GF-D8 (cell line): Measurements from ENCODE around the gene MYB.

ENCODE experiments used
- DNase-seq: peaks from one replicate; lab custom pipeline; 2025; lab: John Stamatoyannopoulos, UW

Gene MYB

DNA sequence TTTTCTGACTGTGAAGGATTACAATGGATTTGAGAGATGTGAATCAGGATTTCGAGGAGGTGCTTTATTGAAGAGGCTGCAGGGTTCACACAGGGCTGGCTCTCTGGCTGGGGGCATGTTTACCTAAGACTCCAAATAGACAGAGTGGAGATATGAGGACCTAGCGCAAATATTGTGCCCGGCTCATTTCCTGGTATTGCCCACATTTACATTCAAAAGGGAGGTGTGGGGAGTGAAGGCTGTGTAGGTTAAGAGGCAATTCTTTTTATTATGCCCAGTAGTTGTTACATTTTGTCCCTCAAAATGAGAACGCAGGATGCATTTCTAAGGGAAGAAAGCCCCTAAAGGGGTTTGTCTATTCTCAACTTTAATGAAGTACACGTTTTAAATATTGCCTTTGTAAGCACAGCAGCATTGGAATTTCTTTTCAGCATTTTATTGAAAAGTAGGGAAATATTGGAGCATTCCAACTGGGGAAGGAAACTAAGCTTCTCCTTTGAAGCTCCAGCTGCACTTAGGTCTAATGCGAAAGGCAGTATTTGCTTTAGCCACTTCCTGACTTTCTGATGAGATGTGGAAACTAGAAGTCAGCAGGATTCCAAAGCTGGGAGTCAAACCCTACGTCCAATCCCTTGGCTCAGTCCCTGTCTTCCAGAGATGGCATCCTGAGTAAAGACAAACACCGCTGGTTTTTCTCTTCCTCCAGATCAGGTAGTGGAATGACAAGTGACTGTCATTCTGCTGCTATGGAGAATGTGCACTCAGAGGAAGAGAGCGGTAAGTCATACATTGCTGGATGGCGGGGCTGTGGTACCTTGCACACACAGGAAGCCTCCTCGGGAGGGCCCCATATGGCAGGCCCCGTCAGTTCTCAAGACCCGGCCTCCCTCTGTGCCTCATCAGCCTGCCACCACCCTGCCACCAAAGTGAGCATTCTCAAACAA, 70.7 kb downstream of the MYB start:
- DNase-seq, result no peak

DNA sequence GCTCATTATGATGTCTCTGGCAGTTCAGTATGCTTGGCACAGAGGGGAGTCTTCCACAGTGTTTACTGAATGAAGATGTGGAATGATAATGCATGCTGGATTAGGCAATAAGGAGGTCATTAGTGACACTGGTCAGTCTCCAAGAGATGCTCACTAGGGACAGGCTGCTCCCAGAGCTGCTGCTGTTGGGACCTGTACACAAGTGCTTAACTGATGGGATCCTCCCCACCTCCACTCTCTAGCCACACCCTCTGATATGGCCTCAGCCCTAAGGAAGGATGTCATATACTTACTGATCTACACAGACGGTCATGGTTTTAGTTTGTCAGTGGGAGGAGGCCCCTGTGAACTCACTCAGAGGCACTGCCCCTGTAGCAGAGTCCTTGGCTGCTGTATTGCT, 73.4 kb downstream of the MYB start:
- DNase-seq, result no peak

GRCh38 chr6:135256866-135257265, 75.8 kb downstream of the MYB start:
- DNase-seq, result no peak

DNA sequence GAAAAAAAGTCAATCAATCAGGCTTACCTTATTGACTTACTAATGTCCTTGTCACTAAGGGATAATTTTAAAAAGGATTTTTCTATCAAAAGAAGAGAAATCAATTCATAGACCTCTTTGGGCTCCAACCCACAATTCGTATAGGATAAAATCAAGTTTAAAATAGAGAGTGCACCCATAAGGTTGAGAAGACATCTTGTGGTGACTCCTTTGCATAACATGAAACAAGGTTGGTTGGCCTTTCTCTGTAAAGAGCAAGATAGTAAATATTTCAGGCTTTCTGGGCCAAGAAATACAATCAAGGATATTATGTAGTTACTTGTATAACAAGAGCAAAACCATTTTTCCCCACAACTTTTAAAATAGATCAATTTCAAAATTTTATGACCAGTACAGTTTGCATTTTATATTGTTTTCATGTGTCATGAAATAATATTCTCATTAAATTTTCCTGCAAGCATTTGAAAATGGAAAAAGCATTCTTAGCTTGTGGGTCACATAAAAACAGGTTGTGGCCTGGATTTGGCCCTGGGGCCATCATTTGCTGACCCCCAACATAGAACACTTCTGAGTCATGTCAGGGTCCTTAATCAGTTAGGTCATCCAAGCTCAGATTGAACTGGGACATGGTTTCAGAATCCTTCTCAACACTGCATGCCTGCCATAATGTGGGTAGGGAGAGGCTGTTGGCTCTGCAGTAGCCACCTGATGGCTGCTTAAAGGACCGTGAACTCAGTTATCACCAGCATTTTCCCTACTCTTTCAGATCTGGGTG, 76.7 kb downstream of the MYB start:
- DNase-seq, result no peak

DNA sequence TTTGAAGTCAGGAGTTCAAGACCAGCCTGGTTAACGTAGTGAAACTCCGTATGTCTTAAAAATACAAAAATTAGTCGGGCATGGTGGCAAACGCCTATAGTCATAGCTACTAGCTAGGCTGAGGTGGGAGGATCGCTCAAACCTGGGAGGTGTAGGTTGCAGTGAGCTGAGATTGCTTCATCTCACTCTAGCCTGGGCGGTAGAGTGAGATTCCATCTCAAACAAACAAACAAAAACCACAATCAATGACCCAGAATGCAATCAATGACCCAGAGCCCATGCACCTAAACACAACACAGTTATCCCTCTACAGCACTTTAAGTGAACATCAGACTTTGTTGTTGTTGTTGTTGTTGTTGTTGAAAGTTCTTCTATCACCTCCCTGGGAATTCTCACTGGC, 77.9 kb downstream of the MYB start:
- DNase-seq, result no peak

GRCh38 chr6:135260612-135261011, 79.5 kb downstream of the MYB start:
- DNase-seq, result no peak

DNA sequence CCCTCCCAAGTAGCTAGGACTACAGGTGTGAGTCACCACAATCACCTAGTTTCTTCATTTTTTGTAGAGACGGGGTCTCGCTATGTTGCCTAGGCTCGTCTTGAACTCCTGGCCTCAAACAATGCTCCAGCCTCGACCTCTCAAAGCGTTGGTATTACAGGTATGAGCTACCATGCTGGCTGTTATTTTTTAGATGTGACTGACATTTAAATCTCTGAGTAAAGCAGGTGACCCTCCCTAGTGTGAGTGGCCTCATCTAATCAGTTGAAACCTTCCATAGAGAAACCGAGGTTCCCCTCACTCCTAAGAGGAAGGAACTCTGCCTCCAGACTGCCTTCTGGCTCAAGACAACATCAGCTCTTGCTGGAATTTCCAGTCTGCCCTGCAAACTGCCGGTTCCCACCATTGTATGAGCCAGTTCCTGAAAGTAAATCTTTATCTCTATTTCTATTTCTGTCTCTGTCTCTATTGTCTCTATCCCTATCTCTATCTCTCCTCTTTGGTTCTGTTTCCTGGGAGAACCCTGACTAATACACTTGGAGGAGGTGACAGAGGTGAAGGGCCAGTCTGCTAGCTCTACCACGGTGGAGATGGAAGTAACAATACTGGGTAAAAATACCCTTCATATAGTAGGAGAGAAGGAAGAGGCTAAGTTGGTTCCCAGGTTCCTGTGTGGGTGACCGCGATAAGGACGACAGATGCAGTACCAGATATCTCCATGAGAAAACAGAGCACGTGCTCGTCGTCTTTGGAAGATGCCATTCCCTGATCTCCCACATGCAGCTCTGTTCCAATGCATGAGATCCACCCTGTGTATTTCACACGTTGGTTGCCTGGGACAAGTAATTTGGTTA, 81.0 kb downstream of the MYB start:
- DNase-seq, result peak; percentile 63

GRCh38 chr6:135265278-135265677, 84.2 kb downstream of the MYB start:
- no peak for DNase-seq

DNA sequence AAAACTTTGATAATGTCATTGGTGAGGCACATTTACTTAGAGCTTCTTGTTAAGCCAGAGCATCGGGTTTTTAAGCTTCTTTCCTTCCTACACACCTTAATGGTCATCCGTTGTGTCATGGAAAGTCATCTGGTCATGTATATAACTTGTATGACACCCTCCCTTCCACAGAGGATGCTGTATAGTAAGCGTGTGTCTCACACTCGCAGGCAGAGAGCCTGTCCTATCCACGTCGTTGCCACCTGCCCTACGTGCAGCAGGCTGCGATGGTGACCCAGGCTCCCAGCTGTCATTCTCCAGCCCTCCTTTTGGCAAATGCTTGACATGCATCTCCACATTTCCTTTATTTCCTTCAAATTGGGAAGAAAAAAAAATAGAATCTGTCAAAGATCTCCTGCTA, 85.6 kb downstream of the MYB start:
- no peak for DNase-seq

DNA sequence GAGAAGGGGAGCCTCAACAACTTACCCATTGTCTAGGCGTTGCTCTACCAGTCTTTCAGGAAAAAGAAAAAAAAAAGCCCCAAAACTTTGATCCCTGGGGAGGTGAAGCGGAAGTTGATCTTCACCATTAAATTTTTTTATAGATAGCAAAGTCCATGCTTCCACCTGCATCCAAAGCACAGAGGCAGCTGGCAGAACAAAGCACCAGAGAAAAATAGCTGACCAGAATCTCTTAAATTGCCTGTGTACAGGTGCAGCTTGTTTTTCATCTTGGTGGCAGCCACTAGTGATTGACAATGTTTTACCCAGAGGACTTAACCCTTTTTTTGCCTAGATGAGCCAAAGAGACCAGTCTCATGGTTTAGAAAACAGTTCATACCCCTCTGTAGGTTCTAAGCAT, 86.0 kb downstream of the MYB start:
- DNase-seq, result peak; percentile 39

DNA sequence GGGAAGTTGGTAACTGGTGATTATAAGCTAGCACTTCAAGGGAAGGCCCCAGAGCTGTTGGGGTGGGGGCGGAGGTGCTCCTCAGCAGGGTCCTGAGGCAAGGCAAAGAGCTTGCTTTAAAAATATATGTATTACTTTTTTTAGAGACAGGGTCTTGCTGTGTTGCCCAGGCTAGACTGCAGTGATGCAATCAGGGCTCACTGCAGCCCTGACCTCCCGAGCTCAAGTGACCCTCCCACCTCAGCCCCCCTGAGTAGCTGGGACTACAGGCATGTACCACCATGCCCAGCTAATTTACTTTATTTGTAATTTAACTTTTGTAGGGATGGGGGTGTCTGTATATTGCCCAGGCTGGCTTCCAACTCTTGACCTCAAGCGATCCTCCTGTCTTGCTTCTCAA, 87.2 kb downstream of the MYB start:
- no peak for DNase-seq

DNA sequence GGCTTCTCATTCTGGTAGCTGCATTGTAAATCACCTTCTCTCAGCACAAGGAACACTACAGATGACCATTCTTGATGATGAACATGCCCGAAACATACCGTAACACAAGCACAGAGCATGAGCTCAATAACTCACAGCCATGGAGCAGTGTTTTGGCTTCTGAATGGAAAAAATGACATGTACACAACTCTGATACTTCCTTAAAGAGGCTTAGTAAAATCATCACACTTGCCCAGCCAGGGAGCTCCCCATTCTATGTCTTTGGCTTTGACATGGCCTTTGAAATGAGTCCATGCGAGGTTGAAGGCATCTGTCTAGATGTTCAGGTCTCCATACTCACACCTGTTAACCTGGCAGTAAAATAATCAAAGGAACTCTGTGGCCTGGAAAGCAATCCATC, 87.6 kb downstream of the MYB start:
- no peak for DNase-seq
